ENCODE results near the gene RPP40. TPM values are rescaled to one million over a fixed set of nuclear protein-coding genes. Genes with fewer than 3 reads are reported as not detected.

Gene RPP40
- polyA plus RNA-seq, 2 of the 4 experiments (the other 2 are of a cell fraction): 17.8 to 33.9 TPM

- TF ChIP-seq, protein P1, sequence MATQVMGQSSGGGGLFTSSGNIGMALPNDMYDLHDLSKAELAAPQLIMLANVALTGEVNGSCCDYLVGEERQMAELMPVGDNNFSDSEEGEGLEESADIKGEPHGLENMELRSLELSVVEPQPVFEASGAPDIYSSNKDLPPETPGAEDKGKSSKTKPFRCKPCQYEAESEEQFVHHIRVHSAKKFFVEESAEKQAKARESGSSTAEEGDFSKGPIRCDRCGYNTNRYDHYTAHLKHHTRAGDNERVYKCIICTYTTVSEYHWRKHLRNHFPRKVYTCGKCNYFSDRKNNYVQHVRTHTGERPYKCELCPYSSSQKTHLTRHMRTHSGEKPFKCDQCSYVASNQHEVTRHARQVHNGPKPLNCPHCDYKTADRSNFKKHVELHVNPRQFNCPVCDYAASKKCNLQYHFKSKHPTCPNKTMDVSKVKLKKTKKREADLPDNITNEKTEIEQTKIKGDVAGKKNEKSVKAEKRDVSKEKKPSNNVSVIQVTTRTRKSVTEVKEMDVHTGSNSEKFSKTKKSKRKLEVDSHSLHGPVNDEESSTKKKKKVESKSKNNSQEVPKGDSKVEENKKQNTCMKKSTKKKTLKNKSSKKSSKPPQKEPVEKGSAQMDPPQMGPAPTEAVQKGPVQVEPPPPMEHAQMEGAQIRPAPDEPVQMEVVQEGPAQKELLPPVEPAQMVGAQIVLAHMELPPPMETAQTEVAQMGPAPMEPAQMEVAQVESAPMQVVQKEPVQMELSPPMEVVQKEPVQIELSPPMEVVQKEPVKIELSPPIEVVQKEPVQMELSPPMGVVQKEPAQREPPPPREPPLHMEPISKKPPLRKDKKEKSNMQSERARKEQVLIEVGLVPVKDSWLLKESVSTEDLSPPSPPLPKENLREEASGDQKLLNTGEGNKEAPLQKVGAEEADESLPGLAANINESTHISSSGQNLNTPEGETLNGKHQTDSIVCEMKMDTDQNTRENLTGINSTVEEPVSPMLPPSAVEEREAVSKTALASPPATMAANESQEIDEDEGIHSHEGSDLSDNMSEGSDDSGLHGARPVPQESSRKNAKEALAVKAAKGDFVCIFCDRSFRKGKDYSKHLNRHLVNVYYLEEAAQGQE (IDR thresholded peaks at IDR 0.05): no peak
- TF ChIP-seq, protein P2, sequence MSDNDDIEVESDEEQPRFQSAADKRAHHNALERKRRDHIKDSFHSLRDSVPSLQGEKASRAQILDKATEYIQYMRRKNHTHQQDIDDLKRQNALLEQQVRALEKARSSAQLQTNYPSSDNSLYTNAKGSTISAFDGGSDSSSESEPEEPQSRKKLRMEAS (IDR thresholded peaks at IDR 0.05): peak; percentile 42; the same call in 1 of the 2 replicates
- POLR2A ChIA-PET: no interaction called here
- Histone ChIP-seq H3K4me1 (peaks cover 15% of the 10 kb centered on the region; the same call in 1 of the 3 replicates), H3K9me3 (no peaks in the 10 kb centered on the region), H3K27ac (peak overlapping the region in 1 of 2 experiments; percentile 30; a peak in 1 of 6 replicates), H3K4me2 (peak overlapping the region; percentile 15; the same call in 1 of the 3 replicates), H3K4me3 (no peak overlapping the region)
- ATAC-seq (peak; percentile 94 to 95), DNase-seq (ENCODE audit: low read depth in 1 of 2, low spot score in 1 of 2) (peak; percentile 47 to 67), FAIRE-seq (no peak)
- CTCF ChIA-PET: interaction anchor here (0.6 to 1.5 kb wide), 3 partner anchors 8 to 49 kb away, joined by 3 read pairs; partner anchors contain the start of gene PPP1R3G
- 47% methylated on average over 8 of the region's 8 CpGs for WGBS (ENCODE audit: missing lambda C conversion rate)
Measured at GRCh38 chr6:5036269-5036668, 32.4 kb upstream of the RPP40 start.

DNA sequence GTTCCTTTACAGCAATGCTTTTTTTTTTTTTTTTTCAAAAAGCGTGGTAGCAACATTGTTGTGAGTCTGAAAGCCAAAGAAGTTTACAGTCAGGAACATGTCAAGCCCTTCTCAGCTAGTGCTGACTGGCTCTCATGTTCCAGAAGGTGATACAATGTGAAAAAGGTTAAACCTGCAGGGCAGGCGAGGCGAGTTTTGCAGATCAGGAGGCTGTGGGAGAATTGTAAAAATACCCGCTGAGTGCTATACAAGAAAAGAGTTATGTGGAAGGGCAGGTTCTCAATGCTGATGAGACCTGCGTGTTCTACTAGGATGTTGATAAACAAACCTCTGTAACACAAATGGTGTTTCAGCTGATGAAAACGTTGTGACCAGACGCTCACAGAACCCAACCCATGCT lies 30.9 kb upstream of the RPP40 start:
- ATAC-seq (no peak), FAIRE-seq (no peak), DNase-seq (ENCODE audit: low read depth in 1 of 2, low spot score in 1 of 2) (no peak)
- no peak overlapping the region for H3K4me2 ChIP-seq
- ChIA-PET CTCF (no interaction called here), POLR2A (no interaction called here)
- peaks cover 15% of the 10 kb centered on the region; the same call in 1 of the 3 replicates for H3K4me1 ChIP-seq
- H3K9me3 ChIP-seq: no peaks in the 10 kb centered on the region
- no peak overlapping the region for H3K4me3 ChIP-seq
- TF ChIP-seq TP53 (CRISPR knock-in tag; IDR thresholded peaks at IDR 0.05) (no peak), RAD21 (conservative IDR thresholded peaks at IDR 0.05 in 1 of 2, IDR thresholded peaks at IDR 0.05 in 1 of 2) (no peak), ZSCAN20 (CRISPR knock-in tag; IDR thresholded peaks at IDR 0.05) (no peak), RARB (CRISPR knock-in tag; IDR thresholded peaks at IDR 0.05) (no peak), KDM5A (IDR thresholded peaks at IDR 0.05) (no peak), BCL3 (IDR thresholded peaks at IDR 0.05) (no peak), MYC (IDR thresholded peaks at IDR 0.05; ENCODE audit: borderline replicate concordance, low read length) (no peak), GATA3 (IDR thresholded peaks at IDR 0.05; ENCODE audit: borderline replicate concordance) (no peak), CBX2 (IDR thresholded peaks at IDR 0.05; ENCODE audit: borderline replicate concordance, low read depth) (no peak), FOSB (CRISPR knock-in tag; IDR thresholded peaks at IDR 0.05) (no peak), HOXB5 (CRISPR knock-in tag; IDR thresholded peaks at IDR 0.05) (no peak), ZFP36 (IDR thresholded peaks at IDR 0.05; ENCODE audit: borderline replicate concordance, partially characterized antibody) (no peak), ZC3H11A (IDR thresholded peaks at IDR 0.05) (no peak), POLR2AphosphoS2 (conservative IDR thresholded peaks at IDR 0.05; ENCODE audit: low read length) (no peak)
- TF ChIP-seq, protein P3, sequence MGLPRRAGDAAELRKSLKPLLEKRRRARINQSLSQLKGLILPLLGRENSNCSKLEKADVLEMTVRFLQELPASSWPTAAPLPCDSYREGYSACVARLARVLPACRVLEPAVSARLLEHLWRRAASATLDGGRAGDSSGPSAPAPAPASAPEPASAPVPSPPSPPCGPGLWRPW (IDR thresholded peaks at IDR 0.05): no peak
- TF ChIP-seq, protein P2 (IDR thresholded peaks at IDR 0.05): no peak
- TF ChIP-seq, protein P4, sequence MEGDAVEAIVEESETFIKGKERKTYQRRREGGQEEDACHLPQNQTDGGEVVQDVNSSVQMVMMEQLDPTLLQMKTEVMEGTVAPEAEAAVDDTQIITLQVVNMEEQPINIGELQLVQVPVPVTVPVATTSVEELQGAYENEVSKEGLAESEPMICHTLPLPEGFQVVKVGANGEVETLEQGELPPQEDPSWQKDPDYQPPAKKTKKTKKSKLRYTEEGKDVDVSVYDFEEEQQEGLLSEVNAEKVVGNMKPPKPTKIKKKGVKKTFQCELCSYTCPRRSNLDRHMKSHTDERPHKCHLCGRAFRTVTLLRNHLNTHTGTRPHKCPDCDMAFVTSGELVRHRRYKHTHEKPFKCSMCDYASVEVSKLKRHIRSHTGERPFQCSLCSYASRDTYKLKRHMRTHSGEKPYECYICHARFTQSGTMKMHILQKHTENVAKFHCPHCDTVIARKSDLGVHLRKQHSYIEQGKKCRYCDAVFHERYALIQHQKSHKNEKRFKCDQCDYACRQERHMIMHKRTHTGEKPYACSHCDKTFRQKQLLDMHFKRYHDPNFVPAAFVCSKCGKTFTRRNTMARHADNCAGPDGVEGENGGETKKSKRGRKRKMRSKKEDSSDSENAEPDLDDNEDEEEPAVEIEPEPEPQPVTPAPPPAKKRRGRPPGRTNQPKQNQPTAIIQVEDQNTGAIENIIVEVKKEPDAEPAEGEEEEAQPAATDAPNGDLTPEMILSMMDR (IDR thresholded peaks at IDR 0.05): no peak
- TF ChIP-seq, protein P5, sequence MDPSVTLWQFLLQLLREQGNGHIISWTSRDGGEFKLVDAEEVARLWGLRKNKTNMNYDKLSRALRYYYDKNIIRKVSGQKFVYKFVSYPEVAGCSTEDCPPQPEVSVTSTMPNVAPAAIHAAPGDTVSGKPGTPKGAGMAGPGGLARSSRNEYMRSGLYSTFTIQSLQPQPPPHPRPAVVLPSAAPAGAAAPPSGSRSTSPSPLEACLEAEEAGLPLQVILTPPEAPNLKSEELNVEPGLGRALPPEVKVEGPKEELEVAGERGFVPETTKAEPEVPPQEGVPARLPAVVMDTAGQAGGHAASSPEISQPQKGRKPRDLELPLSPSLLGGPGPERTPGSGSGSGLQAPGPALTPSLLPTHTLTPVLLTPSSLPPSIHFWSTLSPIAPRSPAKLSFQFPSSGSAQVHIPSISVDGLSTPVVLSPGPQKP (IDR thresholded peaks at IDR 0.05; ENCODE audit: low read depth, low read length): no peak
- WGBS (ENCODE audit: missing lambda C conversion rate): 90% methylated on average over 7 of the region's 7 CpGs
- no peak overlapping the region for H3K27ac ChIP-seq
